GM12892 (cell line): Measurements from ENCODE around the gene CD52.

Experiments
- POLR2A ChIP-seq: IDR thresholded peaks from 2 replicates; pipeline ENCODE4 v1.6.1; 2011; ENCODE audit warnings: low read depth, low read length, control low read depth
- TAF1 ChIP-seq: IDR thresholded peaks from 2 replicates; pipeline ENCODE4 v1.6.1; 2011; ENCODE audit warnings: low read depth, mild to moderate bottlenecking, control low read depth, low read length, borderline replicate concordance

DNA sequence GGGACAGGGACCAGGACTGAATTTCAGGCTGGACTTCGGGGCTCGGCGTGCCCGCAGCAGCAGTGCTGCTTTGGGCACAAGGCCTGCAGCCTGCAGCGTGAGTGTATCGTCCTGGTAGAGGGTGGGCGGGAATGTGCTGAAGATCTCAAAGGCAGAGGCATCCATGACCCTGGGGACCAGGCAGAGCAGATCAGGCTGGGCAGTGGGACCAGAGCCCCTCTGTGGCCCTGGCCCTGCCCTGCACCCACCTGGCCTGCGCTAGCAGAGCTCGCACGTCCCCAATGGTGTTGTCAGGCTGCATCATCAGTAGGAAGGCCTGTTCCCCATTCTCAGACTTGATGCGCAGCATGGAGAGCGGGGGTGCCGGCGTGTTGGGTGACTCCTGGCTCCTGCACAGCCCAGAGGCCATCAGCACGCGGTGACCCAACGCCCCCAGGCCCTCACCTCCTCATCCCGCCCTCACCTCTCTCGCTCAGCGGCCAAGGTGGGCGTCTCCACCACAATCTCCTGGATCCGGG lies 35.3 kb upstream of the CD52 start:
- TF ChIP-seq POLR2A (no peak), TAF1 (no peak)
